NCI-H2196 treated with DMSO at 0.1 percent for 48 hours (cell line): Measurements from ENCODE around the gene HERC6.
"Not testable (repeated sequence)": the region's sequence is repeated elsewhere in the genome, so short reads cannot be mapped to it uniquely, and the experiment has no call there.

Experiments used
- DNase-seq: peaks from one replicate; lab custom pipeline; 2025; ENCODE audit not compliant: unreplicated experiment; lab: John Stamatoyannopoulos, UW

HERC6 gene

GRCh38 chr4:88390128-88390527, 11.5 kb downstream of the HERC6 start:
- no peak for DNase-seq

DNA sequence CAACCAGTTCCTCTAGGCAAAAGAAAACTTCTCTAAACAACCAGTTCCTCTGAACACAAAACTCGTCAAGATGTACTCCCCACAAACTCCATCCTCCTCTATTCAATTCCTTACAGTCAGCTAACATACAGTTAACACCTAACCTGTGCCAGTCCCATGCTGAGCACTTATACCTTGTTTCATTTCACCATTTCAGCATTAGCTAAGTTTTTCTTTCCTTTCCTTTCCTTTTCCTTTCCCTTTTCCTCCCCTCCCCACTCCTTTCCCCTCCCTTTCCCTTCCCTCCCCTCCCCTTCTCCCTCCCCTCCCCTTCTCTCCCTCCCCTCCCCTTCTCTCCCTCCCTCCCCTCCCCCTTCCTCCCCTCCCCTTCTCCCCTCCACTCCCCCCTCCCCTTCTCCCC, 13.1 kb downstream of the HERC6 start:
- no peak for DNase-seq

GRCh38 chr4:88396681-88397080, 18.0 kb downstream of the HERC6 start:
- DNase-seq = no peak

- no peak for DNase-seq
These were observed 19.7 kb downstream of the HERC6 start for GRCh38 chr4:88398381-88398780.

GRCh38 chr4:88409206-88409605, 30.6 kb downstream of the HERC6 start:
- DNase-seq = no peak

- no peak for DNase-seq
These were observed 31.1 kb downstream of the HERC6 start for GRCh38 chr4:88409789-88410188.

DNA sequence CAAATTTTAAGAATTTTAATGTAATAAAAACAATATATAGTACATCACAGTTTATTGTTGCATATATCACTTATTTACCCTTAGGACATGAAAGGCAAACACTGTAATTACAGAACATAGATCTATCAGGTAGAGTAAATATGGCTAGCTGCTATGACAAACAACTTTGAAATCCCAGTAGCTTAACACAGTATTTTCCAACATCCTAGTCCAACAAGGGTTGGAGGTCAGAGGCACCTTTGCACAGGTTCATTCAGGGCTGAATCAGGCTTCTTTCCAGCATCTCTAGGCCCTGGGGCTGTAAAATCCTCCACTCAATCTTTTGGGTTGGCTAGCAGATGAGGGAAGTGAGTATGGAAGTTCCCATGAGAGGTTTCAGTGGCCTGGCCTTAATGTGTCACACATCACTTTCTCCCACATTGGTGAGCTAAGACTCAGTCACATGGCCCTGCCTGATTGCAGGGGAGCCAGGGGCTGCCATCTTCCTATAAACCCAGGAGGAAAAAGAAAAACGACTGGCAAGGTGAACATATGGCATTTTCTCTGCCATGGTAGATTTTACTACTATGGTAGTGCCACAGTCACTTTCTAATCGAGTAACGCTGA, 32.9 kb downstream of the HERC6 start:
- no peak for DNase-seq

GRCh38 chr4:88413801-88414200, 35.1 kb downstream of the HERC6 start:
- DNase-seq = no peak

GRCh38 chr4:88414755-88415154, 36.1 kb downstream of the HERC6 start:
- no peak for DNase-seq

DNA sequence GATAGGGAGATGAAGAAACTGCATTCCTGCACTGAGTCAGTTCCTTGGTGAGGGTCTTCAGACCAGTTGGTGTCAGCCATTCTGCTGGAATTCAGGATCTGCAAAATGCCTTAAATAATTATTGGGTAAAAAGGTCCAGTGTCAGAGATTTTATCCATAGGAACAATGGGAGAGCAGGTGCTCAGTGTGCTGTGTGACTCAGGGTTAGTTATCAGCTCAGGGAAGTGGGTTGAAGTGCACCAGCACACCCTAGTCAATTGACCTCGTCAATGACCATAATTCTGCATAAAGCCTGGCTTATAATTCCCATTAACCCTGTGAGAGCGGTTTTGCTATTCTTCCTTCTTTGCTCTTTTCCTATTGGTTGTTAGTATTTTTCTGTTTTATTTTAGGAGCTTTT, 37.3 kb downstream of the HERC6 start:
- DNase-seq = no peak

GRCh38 chr4:88418411-88418810, 39.8 kb downstream of the HERC6 start:
- no peak for DNase-seq

- no peak for DNase-seq
These were observed 41.2 kb downstream of the HERC6 start for GRCh38 chr4:88419874-88420273.

- no peak for DNase-seq
These were observed 42.2 kb downstream of the HERC6 start for GRCh38 chr4:88420844-88421243.

GRCh38 chr4:88422403-88422802, 43.8 kb downstream of the HERC6 start:
- DNase-seq = no peak

DNA sequence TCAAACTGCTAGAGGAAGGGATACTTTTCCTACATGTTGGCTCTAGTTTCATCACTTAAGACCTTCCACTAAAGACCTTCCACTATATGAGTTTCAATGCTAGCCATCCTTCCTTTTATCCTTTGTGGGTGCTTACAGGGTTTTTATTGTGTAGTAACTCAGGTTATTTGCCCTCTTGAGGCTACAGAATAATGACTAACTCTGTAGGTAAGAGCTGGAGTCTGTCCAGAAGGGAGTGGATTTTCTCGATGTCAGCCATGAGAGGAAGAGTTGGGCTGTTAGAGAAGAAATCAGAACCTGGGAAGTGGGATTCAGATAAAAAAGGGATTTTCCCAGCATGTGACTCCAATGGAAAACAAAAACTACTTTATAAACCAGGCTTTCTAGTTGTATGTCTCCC, 50.7 kb downstream of the HERC6 start:
- no peak for DNase-seq

DNA sequence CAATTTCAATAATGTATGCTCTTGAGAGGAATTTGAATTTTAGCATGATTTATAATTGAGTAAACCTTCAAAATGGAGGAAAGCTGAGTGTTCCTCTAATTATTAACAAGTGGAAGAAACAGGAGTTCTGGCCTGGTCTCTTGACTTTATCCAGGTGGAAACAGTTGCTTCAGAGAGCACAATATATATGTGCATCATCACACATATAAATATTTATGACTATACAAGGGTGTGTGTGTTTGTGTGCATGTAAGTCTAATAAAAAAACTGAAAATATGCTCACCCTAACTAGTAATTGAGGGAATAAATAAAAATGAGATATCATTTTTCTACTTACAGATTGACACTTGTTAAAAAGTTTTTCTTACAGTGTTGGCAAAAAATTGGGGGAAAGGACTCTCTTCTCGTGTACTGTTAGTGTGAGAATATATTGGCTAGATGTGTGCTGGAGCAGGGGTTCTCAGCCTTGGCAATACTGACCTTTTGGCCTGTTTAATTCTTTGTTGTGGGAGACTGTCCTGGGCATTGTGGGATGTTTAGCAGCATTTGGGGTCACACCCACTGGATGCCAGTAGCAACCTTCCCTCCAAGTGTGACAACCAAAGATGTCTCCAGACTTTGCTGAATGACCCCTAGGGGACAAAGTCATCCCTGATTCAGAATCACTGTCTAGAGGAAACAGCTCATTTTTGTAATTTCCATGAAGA, 57.5 kb downstream of the HERC6 start:
- DNase-seq = no peak

GRCh38 chr4:88437873-88438272, 59.2 kb downstream of the HERC6 start:
- not testable (repeated sequence) for DNase-seq

GRCh38 chr4:88439161-88439760, 60.6 kb downstream of the HERC6 start:
- no peak for DNase-seq

GRCh38 chr4:88440146-88440545, 61.5 kb downstream of the HERC6 start:
- no peak for DNase-seq

DNA sequence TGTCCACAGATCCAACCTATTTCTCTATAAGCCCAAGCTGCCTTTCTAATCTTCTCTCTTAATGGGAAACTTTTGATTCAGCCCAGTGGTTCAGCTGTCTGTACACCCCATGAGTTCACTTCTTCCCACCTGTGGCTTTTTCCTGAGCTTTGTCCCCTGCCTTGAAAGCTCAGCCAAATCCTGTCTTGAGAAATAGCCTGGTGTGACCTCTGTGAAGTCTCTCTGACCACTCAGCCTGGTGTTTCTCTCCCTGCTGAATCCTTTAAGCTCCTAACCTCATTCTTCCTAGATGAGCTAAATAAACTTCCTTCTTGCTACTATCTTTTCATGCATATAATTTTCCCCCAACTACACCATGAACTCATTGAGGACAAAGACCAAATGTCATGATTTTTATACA, 63.0 kb downstream of the HERC6 start:
- DNase-seq = no peak

- no peak for DNase-seq
These were observed 64.1 kb downstream of the HERC6 start for GRCh38 chr4:88442689-88443191.

DNA sequence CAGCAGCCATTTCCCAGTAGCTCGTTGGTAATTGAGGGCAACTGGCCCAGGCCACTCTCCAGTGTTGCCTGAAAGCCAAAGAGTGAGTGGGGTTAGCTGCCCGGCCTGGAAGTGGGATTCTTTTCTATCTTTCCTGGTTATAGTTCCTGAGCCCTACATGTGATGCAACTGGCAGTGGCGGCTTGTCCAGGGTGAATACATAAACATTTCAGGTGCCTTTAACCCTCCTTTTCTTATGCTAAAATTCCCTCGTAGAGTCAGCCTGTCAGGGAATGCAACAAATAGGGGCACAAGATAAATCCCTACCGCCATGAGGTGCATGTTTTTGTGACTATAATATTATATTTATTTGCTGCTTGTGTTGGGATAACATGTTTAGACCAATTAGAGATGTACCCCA, 64.8 kb downstream of the HERC6 start:
- DNase-seq = no peak
